ENCODE measurements around the gene COMT. TPM values are rescaled to one million over a fixed set of nuclear protein-coding genes. Genes with fewer than 3 reads are reported as not detected.

The COMT gene
- total RNA-seq, 4 donors from 2014 or later: 89.1 to 149 (median 138) TPM

DNA sequence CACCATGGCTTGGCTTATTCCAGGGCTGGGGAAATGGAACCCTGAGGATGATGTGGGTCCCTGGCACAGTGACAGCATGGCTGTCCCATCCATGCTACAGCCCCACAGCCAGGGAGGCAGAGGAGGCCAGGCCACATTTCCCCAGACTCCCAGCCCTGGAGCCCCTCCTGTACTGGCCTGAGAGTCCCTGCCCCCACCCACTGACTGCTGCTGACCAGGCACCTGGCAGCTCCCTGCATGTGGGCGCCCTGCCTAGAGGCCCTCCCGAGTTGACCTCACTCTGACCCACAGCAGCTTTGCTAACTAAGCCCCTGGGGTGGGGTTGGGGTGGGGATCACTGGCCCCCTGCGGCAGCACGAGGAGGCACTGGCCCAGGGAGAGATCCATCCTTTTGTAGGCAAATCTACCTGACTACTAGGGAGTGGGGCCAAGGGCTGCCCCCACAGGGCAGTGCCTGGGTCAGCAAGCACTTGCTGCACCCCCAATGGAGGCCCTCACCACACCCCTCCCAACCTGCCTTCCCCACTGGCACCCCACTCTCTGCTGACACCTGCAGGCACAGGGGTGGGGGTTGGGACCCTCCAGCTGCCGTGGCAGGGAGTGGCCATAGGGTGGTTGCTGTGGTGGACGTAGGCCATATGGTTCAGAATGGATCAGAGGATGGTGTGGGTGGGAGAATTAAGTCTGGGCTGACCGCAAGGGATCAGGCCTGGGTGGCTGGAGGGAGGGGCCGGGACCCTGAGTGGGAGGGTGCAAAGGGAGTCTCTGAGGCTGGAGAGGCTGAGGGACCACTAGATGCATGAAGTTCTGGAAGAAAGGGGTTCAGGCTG is 57.6 kb downstream of the COMT start:
- Histone ChIP-seq H3K4me3 (no peak overlapping the region), H3K4me1 (no peaks in the 10 kb centered on the region), H3K9me3 (peaks cover 0 to 4% (median 0%) of the 10 kb centered on the region in 4 donors), H3K36me3 (no peaks in the 10 kb centered on the region), H3K27ac (no peak overlapping the region), H3K27me3 (no peaks in the 10 kb centered on the region)
- no peak for DNase-seq
- TF ChIP-seq CTCF (IDR thresholded peaks at IDR 0.05) (no peak), POLR2A (IDR thresholded peaks at IDR 0.05) (no peak)

DNA sequence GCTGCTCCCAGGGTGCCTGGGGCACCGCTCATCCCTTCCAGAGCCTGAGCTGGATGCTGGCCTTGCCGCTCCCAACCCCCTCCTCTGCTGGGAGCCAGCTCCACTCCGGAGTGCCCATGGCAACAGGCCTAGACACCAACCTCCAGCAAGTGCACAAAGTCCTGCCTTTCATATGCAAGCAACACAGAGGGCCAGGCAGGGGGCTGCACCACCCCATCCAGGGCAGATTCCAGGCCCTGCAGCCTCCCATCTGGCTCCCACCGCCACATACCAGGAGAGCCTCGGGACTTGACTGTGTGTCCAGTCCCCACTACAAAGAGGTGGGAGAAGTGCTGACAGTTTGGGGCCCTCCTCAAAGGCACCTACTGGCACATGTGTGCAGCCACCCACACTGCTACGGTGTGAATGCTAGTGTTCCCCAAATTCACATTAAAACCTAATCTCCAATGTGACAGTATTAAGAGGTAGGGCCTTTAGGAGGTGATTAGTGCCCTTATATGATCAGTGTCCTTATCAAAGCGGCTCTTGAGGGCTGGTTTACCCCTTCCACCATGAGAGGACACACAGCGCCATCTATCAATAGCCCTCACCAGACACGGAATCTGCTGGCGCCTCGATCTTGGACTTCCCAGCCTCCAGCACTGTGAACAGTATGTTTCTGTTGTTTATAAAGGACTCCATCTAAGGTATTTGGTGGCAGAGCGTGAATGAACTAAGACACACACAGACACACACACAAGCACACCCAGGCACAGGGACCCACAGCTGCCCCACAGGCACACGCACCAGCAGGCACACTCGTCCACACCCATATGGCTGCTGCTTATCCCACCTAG is 58.9 kb downstream of the COMT start:
- Histone ChIP-seq H3K4me1 (no peaks in the 10 kb centered on the region), H3K27ac (no peak overlapping the region), H3K27me3 (no peaks in the 10 kb centered on the region), H3K9me3 (peaks cover 0 to 4% (median 0%) of the 10 kb centered on the region in 4 donors), H3K36me3 (no peaks in the 10 kb centered on the region), H3K4me3 (no peak overlapping the region)
- DNase-seq: no peak
- TF ChIP-seq POLR2A (IDR thresholded peaks at IDR 0.05) (no peak), CTCF (IDR thresholded peaks at IDR 0.05) (no peak)

- H3K4me1 ChIP-seq: no peaks in the 10 kb centered on the region
- no peaks in the 10 kb centered on the region for H3K36me3 ChIP-seq
- H3K27me3 ChIP-seq: no peaks in the 10 kb centered on the region
- no peak for DNase-seq
- TF ChIP-seq CTCF (IDR thresholded peaks at IDR 0.05): no peak
- no peak for TF ChIP-seq POLR2A (IDR thresholded peaks at IDR 0.05)
- no peak overlapping the region for H3K27ac ChIP-seq
- peaks cover 0 to 4% (median 0%) of the 10 kb centered on the region in 4 donors for H3K9me3 ChIP-seq
- no peak overlapping the region for H3K4me3 ChIP-seq
Measured at GRCh38 chr22:20001082-20001638, 59.6 kb downstream of the COMT start.

GRCh38 chr22:20002128-20002527 is 60.6 kb downstream of the COMT start:
- no peaks in the 10 kb centered on the region for H3K4me1 ChIP-seq
- H3K9me3 ChIP-seq: peaks cover 0 to 4% (median 0%) of the 10 kb centered on the region in 4 donors
- no peaks in the 10 kb centered on the region for H3K27me3 ChIP-seq
- DNase-seq: no peak
- no peak overlapping the region for H3K4me3 ChIP-seq
- TF ChIP-seq CTCF (IDR thresholded peaks at IDR 0.05): no peak
- no peak for TF ChIP-seq POLR2A (IDR thresholded peaks at IDR 0.05)
- H3K36me3 ChIP-seq: no peaks in the 10 kb centered on the region
- H3K27ac ChIP-seq: no peak overlapping the region

GRCh38 chr22:20002636-20003035 is 61.1 kb downstream of the COMT start:
- no peak for DNase-seq
- TF ChIP-seq CTCF (IDR thresholded peaks at IDR 0.05) (no peak), POLR2A (IDR thresholded peaks at IDR 0.05) (no peak)
- Histone ChIP-seq H3K36me3 (no peaks in the 10 kb centered on the region), H3K27ac (no peak overlapping the region), H3K4me1 (no peaks in the 10 kb centered on the region), H3K27me3 (no peaks in the 10 kb centered on the region), H3K9me3 (peaks cover 0 to 4% (median 0%) of the 10 kb centered on the region in 4 donors), H3K4me3 (no peak overlapping the region)

Data from Peyer's patch (tissue), 4 donors.